ENCODE data around the gene TRIM31.

DNA sequence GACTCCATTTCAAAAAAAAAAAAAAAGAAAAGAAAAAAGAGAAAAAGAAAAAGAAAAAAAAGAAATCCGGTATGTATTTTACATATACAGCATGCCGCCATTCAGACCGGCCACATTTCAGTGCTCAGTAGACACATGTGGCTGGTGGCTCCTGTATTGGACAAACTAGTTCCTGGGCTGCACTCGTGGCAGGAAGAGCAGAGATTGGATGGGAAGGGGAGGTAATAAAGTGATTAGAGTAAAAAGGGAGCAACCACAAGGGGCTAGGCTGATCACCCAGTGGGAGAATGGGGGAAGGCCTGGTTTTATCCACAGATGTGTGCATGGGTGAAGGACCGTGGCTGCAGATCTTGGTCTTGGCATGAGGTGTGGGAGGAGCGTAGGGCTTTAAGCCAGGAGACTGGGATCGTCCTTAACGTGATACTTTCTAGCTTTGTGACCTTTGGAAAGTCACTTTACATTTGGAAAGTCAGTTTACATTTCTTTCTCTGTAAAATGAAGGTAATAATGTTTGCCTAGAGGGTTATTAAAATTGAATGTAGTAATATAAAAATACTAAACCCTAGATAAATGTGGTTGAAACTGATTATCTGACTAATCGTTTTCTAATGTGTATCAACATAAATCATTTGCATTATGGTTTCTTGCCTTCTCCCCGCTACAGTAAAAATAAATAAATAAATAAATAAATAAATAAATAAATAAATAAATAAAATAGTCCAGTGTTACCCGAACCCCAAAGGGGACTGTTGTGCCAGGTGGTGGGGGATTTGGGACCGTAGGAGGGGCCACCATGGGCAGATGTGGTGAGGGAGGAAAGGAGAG is 49.6 kb upstream of the TRIM31 start:
- TF ChIP-seq, protein P1, sequence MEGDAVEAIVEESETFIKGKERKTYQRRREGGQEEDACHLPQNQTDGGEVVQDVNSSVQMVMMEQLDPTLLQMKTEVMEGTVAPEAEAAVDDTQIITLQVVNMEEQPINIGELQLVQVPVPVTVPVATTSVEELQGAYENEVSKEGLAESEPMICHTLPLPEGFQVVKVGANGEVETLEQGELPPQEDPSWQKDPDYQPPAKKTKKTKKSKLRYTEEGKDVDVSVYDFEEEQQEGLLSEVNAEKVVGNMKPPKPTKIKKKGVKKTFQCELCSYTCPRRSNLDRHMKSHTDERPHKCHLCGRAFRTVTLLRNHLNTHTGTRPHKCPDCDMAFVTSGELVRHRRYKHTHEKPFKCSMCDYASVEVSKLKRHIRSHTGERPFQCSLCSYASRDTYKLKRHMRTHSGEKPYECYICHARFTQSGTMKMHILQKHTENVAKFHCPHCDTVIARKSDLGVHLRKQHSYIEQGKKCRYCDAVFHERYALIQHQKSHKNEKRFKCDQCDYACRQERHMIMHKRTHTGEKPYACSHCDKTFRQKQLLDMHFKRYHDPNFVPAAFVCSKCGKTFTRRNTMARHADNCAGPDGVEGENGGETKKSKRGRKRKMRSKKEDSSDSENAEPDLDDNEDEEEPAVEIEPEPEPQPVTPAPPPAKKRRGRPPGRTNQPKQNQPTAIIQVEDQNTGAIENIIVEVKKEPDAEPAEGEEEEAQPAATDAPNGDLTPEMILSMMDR (IDR thresholded peaks at IDR 0.05; ENCODE audit: insufficient read depth, low read depth, low read length): no peak
- TF ChIP-seq EZH2 (IDR thresholded peaks at IDR 0.05; ENCODE audit: insufficient read depth, low read length): no peak

All from astrocyte (in vitro differentiated cells and primary cell).